Endodermal cell (in vitro differentiated cells): ENCODE data around the gene CHAT. TPM values are rescaled to one million over a fixed set of nuclear protein-coding genes. Genes with fewer than 3 reads are reported as not detected.

Experiments used
- DNase-seq: peaks from one replicate; pipeline ENCODE4 v3.0.0-alpha.2; 2017
- H3K27ac ChIP-seq: 2 replicates; pipeline ENCODE4 v1.5.1; 2013; ENCODE audit warnings: mild to moderate bottlenecking, low read depth, low read length, moderate library complexity
- H3K27me3 ChIP-seq: 2 replicates; pipeline ENCODE4 v1.6.1; 2013; ENCODE audit warnings: mild to moderate bottlenecking, low read length, moderate library complexity; ENCODE audit not compliant: insufficient read depth, control insufficient read depth, poor library complexity, severe bottlenecking
- H3K36me3 ChIP-seq: 2 replicates; pipeline ENCODE4 v1.7.0; 2013; ENCODE audit warnings: mild to moderate bottlenecking, low read length, moderate library complexity; ENCODE audit not compliant: control insufficient read depth, insufficient read depth
- H3K4me1 ChIP-seq: one replicate; pipeline ENCODE4 v1.7.0; 2013; ENCODE audit warnings: low read length; ENCODE audit not compliant: control insufficient read depth, insufficient read depth
- H3K4me3 ChIP-seq: 2 replicates; pipeline ENCODE4 v1.5.1; 2013; ENCODE audit warnings: mild to moderate bottlenecking, low read length, moderate library complexity
- H3K9ac ChIP-seq: 2 replicates; pipeline ENCODE4 v1.6.1; 2013; ENCODE audit warnings: mild to moderate bottlenecking, low read length, moderate library complexity; ENCODE audit not compliant: poor library complexity, severe bottlenecking; ENCODE audit errors: extremely low read depth
- H3K9me3 ChIP-seq: 2 replicates; pipeline ENCODE4 v1.6.1; 2013; ENCODE audit warnings: mild to moderate bottlenecking, low read length, moderate library complexity; ENCODE audit not compliant: control insufficient read depth
- H3K27ac Mint-ChIP-seq: 2 replicates; pipeline ENCODE4 v1.8.0; 2020; ENCODE audit warnings: mixed read lengths
- H3K27me3 Mint-ChIP-seq: 2 replicates; pipeline ENCODE4 v1.8.0; 2021; ENCODE audit warnings: mild to moderate bottlenecking, mixed read lengths; ENCODE audit not compliant: insufficient read depth
- H3K36me3 Mint-ChIP-seq: 2 replicates; pipeline ENCODE4 v1.8.0; 2020; ENCODE audit warnings: low read depth, mixed read lengths
- H3K4me1 Mint-ChIP-seq: 2 replicates; pipeline ENCODE4 v1.8.0; 2020; ENCODE audit warnings: mixed read lengths
- H3K4me3 Mint-ChIP-seq: 2 replicates; pipeline ENCODE4 v1.8.0; 2020; ENCODE audit warnings: mild to moderate bottlenecking, moderate library complexity, mixed read lengths
- H3K9me3 Mint-ChIP-seq: 2 replicates; pipeline ENCODE4 v1.8.0; 2020; ENCODE audit warnings: mild to moderate bottlenecking, mixed read lengths
- CTCF ChIP-seq: fragments of 200-600 bp; sonication (generic); conservative IDR thresholded peaks from 2 replicates; pipeline ENCODE4 v1.5.0; 2021; ENCODE audit warnings: antibody characterized with exemption, mild to moderate bottlenecking
- WGBS, 2 experiments: methylation state at CpG; one replicate each; pipeline versions ENCODE4 v1.1.5 to v1.1.7; 2013; ENCODE audit warnings: missing lambda C conversion rate in 2 of 2, mixed read lengths in 1 of 2; ENCODE audit not compliant: insufficient coverage in 1 of 2, insufficient read length in 1 of 2; 5-methylcytosine and 5-hydroxymethylcytosine counted together
- total RNA-seq, 2 donors: library from RNA; stranded (reverse); fragmentation: NEBNext Ultra II Directional in 1 of 2; extraction: Animal tissue kit (Norgen Biotek cat#: 25700) in 1 of 2; gene quantifications; 2 replicates in 1 of 2; 3 replicates in 1 of 2; pipeline ENCODE4 v1.2.1, GENCODE V29; 2021

The CHAT gene
- total RNA-seq, 2 donors from 2014 or later, result not detected

DNA sequence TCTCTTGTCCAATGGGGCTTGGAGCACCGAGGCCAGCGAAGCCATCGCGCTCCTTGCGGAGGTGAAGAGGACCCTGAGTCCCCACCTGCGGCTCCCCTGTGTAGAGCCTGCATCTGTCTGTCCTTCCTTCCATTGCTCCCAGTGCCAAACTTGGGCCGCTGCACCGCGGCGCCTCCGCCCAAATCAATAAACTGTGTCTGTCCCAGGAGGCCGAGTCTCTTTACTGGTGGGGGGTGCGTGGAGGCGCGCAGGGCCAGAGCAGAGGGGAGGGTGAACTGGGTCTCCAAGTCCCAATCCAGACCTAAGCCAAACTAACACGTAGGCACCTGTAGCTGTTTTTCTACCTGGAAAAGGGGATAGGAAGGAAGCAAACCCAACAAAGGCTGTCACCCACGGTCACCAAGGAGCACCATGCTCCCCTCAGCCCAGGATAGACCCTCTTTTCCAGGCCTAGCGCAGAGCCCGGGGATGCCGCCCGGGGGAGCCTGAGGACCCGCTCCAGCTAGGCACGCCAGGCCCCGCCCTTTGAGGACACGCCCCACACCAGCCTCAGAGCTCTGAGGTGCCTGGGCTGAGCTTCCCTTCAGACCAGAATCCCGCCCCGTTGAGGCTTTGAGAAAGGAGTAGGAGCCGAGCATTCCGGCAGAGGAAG, 1.2 kb upstream of the CHAT start:
- H3K27me3 Mint-ChIP-seq, result peaks cover 98% of the 10 kb centered on the region
- peak; percentile 93 for DNase-seq
- Histone ChIP-seq H3K9ac (no peak overlapping the region), H3K4me3 (no peak overlapping the region), H3K36me3 (no peaks in the 10 kb centered on the region), H3K27ac (no peak overlapping the region), H3K4me1 (no peaks in the 10 kb centered on the region), H3K27me3 (peaks cover 99% of the 10 kb centered on the region), H3K9me3 (no peaks in the 10 kb centered on the region)
- H3K4me1 Mint-ChIP-seq, result peaks cover 14% of the 10 kb centered on the region
- 6 to 10% methylated on average over 12 to 29 of the region's 29 CpGs for WGBS, 2 experiments
- peaks cover 16% of the 10 kb centered on the region for H3K9me3 Mint-ChIP-seq
- no peak overlapping the region for H3K27ac Mint-ChIP-seq
- peak; percentile 51 for TF ChIP-seq CTCF
- H3K36me3 Mint-ChIP-seq, result peaks cover 3% of the 10 kb centered on the region
- H3K4me3 Mint-ChIP-seq, result no peak overlapping the region

DNA sequence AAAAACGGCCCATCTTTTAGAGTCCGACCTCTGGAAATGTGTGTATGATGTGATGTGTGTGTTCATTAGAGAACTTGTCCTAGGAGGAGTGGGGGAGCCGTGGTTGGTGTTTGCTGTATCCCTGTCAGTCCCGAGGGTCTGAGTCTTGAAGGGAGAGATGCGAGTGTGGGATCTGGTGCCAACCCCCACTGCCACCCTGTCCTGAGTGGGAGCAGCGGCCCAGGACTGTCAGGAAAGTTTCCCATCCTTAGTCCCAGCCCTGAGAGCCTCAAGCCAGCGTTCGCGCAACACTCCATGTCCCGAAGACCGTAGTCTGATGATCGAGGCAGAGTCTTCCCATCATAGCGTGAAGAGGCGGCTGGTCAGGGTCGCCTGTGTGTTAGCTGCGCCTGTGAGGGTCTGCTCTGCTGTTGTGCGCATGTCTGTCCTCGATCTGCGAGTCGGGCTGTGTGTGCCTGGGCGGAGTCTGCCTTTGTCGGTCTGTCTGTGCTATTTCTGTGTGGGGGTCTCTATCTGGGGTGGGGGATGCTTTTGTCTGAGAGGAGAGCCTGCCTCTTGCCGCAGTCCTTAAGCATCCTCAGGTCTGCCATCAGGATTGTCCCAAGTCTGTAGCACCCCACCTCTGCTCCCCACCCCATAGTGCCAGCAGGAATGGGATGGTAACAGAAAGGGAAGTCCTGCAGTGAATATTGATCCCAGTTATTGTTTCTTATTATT, 514 bp upstream of the CHAT start:
- DNase-seq, result peak; percentile 66
- H3K4me1 Mint-ChIP-seq, result peaks cover 14% of the 10 kb centered on the region
- Histone ChIP-seq H3K27me3 (peaks cover 99% of the 10 kb centered on the region), H3K36me3 (no peaks in the 10 kb centered on the region), H3K4me1 (no peaks in the 10 kb centered on the region), H3K27ac (no peak overlapping the region), H3K9me3 (no peaks in the 10 kb centered on the region), H3K9ac (no peak overlapping the region), H3K4me3 (no peak overlapping the region)
- no peak for TF ChIP-seq CTCF
- H3K27ac Mint-ChIP-seq, result no peak overlapping the region
- WGBS, 2 experiments, result 2 to 9% methylated on average over 10 to 23 of the region's 23 CpGs
- H3K27me3 Mint-ChIP-seq, result peaks cover 98% of the 10 kb centered on the region
- H3K36me3 Mint-ChIP-seq, result peaks cover 3% of the 10 kb centered on the region
- H3K4me3 Mint-ChIP-seq, result peak overlapping the region; percentile 9
- H3K9me3 Mint-ChIP-seq, result peaks cover 16% of the 10 kb centered on the region

DNA sequence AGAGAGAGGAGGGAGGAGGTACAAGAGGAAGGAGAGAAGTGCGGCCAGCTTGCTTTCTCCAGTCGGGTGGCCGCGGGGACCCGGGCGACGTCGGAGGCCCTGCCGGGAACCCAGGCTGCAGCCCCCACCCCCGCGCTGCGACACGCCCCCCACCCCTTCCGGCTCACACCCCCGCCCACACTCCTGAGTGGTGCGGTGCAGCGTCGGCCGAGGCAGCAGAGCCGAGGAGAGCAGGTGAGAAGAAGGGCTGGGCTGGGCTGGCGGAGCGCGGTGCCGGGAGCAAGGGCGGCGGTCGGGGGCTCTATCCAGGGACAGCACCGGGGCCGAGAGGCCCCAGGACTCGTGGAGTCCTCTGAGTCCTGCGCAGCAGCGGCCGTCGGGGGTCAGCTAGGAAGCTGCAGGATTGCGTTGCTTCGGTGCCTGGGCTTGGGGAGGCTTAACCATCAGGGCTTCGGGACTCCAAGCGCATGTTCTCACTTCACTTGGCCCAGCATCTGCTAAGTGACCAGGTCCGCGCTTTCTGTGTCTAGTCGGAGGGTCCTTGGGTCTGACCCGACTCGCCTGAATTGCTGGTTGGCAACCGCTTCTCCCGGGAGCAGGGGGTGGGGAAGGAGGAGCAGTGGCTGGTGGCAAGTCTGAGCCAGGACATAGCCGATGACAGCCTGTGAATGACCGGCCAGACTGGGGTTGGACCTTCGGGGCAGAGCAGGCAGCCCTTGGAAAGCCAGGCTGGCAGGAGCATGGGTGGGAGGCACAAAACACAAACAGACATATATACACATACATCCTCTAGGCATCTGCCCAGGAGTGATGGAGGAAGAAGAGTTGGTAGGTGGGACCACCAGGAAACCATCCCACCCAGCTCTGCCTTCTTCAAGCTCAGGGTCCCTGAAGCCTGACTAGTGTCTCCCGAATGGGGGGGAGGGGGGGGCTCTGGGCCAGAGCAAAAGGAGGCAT, 683 bp downstream of the CHAT start:
- 8 to 13% methylated on average over 24 to 48 of the region's 49 CpGs for WGBS, 2 experiments
- Mint-ChIP-seq H3K4me1 (peaks cover 14% of the 10 kb centered on the region), H3K4me3 (peak overlapping the region; percentile 9), H3K9me3 (peaks cover 16% of the 10 kb centered on the region), H3K27me3 (peaks cover 98% of the 10 kb centered on the region), H3K27ac (no peak overlapping the region), H3K36me3 (peaks cover 3% of the 10 kb centered on the region)
- Histone ChIP-seq H3K9me3 (no peaks in the 10 kb centered on the region), H3K27ac (no peak overlapping the region), H3K4me1 (no peaks in the 10 kb centered on the region), H3K9ac (no peak overlapping the region), H3K36me3 (no peaks in the 10 kb centered on the region), H3K27me3 (peaks cover 99% of the 10 kb centered on the region), H3K4me3 (no peak overlapping the region)
- peak; percentile 71 for DNase-seq
- no peak for TF ChIP-seq CTCF
